HG03460 (cell line): ENCODE results near the gene CFD.
"Not testable (repeated sequence)": the region's sequence is repeated elsewhere in the genome, so short reads cannot be mapped to it uniquely, and the experiment has no call there.

ENCODE experiments used
- ATAC-seq: cut with Tn5 transposase; IDR thresholded peaks from one replicate; pipeline ENCODE4 v1.9.1; 2021; ENCODE audit not compliant: unreplicated experiment

CFD gene

DNA sequence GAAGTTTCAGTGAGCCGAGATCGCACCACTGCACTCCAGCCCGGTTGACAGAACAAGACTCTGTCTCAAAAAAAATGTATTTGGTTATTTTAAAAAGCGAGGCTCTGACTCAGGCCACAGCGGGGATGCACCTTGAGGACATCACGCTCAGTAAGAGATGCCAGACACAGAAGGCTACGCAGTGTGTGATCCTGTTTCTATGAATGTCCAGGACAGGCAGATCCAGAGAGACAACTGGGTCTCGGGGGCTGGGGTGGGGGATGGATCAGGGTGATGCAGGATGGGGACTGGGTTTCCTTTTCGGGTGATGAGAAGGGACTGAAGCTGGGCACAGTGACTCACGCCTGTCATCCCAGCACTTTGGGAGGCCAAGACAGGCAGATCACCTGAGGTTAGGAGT is 28.1 kb downstream of the CFD start:
- ATAC-seq = no peak

DNA sequence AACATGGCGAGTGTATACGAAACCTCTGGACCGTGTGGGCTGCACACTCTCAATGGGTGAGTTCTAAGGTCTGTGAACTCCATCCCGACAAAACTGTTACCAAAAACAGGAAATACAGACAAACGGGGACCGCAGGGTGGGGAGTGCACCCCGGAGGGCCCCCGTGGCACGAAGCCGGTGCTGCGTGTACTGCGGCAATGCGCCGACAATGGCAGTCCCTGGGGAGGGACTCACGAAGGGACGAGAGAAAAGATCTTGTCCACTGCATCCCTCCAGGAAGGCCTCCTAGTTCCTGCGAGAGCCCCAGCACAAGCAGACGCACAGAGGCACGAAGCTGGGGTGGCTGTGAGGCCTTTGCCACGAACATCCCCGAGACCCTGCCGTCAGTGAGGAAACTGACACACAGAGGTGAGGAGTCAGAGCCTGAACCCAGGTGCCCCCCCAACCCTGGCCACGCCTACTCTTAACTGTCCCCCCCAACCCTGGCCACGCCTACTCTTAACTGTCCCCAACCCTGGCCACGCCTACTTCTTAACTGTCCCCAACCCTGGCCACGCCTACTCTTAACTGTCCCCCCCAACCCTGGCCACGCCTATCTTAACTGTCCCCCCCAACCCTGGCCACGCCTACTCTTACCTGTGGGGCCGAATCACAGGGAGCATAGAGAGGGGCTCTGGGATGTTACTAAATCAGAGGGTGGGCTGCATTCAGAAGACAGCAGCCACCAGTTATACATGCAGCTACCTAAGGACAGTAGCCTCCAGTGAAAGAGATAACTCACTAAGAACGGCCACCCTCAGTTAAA is 29.3 kb downstream of the CFD start:
- ATAC-seq = no peak

DNA sequence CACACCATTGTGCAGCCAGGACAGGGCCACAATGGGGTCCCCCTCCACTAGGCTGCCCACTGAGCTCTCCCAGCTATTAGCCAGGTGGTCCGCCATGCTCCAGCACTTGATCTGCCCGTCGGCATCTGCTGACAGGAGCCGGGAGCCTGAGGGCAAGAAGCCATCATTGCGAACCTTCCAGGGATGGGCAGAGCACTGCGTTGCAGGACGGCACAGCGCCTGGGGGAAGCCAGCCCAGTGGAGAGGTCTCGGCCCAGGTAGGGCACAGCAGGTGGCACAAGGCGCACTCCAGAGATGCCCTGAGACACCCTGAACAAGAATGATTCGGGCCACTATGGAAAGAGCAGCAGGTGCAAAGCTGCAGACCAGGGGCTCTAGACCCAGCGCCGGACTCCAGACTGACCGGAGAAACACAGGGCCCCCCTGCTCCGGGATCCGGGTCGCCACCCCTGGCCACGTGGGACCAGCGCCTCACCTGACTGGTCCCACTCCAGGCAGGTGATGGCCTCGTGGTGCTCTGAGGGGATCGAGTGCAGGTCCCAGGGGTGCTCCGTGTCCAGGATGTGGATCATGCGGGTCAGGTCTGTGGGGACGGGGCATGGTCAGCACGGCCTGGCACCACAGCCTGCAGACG is 30.3 kb downstream of the CFD start:
- ATAC-seq = no peak

DNA sequence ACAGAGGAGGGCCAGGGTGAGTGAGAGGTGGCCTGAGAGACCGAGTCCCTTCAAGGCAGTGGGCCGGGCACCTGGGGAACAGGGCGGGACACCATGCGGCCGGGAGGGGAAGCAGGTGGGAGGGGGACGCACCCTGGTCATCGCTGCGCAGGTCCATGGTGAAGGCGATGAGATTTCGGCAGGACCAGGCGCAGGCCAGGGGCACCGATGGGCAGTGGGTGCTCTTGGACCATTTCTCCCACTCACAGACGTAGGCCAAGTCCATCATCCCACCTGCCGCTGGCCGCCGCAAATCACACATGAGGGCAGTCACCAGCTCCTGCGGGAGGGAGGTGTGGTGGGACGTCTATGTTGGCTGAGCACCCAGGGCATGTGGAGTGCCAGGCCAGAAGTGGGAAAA is 31.4 kb downstream of the CFD start:
- ATAC-seq = no peak

DNA sequence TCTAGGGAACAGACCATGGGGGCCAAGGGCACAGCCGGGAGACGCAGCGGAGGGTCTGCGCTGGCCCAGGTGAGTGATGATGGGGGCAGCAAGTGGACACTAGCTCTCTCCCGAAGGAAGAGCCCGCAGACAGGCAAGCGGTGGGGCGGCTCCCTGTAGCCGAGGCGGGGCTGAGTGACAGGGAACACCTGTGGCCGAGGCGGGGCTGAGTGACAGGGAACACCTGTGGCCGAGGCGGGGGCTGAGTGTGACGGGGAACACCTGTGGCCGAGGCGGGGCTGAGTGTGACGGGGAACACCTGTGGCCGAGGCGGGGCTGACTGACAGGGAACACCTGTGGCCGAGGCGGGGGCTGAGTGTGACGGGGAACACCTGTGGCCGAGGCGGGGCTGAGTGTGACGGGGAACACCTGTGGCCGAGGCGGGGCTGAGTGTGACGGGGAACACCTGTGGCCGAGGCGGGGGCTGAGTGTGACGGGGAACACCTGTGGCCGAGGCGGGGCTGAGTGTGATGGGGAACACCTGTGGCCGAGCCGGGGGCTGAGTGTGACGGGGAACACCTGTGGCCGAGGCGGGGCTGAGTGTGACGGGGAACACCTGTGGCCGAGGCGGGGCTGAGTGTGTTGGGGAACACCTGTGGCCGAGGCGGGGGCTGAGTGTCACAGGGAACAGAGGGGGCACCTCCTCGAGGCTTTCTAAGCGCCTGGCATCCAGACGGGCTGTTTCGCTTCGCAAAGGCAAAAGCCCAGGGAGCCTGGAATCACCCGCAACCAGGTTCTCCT is 32.1 kb downstream of the CFD start:
- not testable (repeated sequence) for ATAC-seq

DNA sequence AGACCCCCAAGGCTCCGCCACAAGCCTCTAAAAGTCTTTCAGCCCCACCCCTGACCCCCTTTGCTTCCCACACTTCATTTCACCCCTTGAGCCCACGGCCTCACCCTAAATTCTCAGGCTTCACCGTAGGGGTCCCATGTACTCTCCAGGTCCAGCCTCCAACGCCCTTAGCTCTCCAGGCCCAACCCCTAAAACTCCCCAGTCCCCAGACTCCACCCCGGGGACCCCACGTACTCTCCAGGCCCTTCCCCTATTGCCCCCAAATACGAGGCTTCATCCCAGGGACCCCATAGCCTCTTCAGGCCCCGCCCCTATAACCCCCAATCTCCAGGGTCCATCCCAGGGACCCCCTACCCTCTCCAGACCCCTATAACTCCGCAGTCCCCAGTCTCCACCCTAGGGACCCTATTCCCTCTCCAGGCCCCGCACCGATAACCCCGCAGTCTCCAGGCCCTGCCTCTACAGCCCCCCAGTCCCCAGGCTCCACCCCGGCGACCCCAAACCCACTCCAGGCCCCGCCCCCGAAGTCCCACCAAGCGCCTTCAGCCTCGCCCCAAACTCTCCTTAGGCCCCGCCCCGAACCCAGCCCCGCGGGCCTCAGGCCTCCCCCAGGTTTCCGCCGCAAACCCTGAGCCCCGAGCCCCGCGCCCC is 32.9 kb downstream of the CFD start:
- no peak for ATAC-seq

DNA sequence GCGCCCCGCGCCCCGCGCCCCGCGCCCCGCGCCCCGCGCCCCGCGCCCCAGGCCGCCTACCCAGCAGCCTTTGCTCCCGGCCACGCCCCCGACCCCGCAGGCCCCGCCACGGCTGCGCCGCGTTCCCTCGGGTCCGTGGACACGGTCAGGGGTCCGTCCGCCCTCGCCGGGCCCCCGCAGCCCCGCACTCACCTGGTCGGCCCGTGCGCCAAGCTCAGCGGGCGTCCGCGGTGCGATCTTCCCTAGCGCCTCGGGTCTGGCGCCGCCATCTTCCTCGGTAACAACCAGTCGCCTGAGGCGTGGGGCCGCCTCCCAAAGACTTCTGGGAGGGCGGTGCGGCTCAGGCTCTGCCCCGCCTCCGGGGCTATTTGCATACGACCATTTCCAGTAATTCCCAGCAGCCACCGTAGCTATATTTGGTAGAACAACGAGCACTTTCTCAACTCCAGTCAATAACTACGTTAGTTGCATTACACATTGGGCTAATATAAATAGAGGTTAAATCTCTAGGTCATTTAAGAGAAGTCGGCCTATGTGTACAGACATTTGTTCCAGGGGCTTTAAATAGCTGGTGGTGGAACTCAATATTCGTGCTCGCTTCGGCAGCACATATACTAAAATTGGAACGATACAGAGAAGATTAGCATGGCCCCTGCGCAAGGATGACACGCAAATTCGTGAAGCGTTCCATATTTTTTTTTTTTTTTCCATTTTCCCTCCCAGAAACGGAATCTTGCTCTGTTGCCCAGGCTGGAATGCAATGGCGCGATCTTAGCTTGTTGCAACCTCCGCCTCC is 33.6 kb downstream of the CFD start, which contains the start of the genes MED16 and RNU6-9:
Gene MED16 (minus strand): TSS at position 294 of the 796 bp plus-strand sequence. CDS start 2,056 bp downstream, outside the sequence.
Gene RNU6-9 (plus strand): TSS at position 591 of the 796 bp plus-strand sequence.
- ATAC-seq = peak; percentile 79

DNA sequence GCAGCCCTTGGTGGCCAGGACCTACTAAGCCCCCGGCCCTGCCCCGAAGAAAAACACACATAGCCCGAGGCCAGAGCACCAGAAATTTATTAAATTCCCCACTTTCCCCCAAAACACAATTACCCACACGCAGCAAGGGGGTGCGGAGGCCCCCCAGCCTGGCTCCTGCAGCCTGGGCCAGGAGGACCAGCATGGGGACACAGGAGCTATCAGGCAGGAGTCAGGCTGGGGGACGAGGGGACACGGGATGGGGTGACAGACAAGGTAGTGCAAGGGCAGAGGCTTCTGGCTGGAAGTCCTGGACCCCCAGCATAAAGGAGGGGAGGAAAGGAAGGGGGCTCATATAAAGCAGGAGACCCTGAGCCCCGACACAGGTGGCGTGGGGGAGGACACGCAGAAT is 37.0 kb downstream of the CFD start:
- no peak for ATAC-seq

DNA sequence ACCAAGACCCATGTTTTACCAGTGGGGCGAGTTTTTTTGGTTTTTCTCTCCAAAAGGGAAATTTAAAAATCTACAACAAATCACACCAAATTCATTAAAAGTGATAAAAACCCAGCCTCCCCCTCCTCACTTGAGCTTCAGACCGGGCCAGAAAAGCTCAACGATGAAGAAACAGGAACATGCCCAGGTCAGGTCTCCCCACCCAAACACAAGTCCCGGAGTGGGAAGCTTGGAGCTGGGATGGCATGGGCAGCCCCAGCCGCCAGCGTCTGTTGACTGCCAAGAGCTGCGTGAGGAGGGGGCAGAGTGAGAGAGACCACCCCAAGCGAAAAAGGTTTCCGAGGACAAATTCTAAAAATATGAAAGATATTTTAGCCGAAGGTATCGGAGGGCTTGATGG is 37.5 kb downstream of the CFD start:
- no peak for ATAC-seq

- no peak for ATAC-seq
Measured at GRCh38 chr19:897442-898039, 38.1 kb downstream of the CFD start.

GRCh38 chr19:898663-899062 is 39.2 kb downstream of the CFD start:
- no peak for ATAC-seq

DNA sequence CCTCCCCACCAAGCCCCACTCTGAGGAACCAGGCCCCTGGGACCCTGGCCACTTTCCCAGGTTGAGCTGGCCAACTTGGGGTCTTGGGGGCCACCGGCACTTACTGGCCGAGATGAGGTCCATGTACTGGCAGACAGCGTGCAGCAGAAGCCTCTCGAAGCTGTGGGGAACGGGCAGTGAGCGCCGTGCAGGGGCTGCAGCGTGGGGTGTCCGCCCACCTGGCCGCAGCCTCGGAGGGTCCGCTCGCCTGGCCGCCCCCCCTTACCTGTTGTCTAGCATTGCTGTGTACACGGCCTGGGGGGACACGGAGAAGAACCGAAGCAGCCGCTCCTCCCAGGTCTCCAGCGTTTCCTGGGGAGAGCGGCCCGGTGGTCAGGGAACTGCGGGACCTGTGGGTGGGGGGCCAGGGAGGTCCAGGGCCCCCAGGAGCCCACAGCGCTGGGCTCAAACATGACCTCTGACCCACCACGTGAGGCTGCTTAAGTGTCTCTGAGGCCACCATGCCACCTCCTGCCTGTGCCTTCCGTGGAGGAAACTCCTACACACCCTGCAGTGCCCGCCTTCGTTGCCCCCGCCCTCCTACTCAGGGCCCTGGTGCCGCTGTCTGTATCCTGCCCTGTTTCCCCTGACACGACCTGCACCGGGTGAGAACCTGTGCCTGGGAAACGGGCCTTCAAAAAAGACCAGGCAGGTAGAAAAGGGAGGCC is 40.0 kb downstream of the CFD start:
- no peak for ATAC-seq

- ATAC-seq = no peak
Measured at GRCh38 chr19:900043-900301, 40.5 kb downstream of the CFD start.

- ATAC-seq = no peak
Measured at GRCh38 chr19:900302-901111, 41.0 kb downstream of the CFD start.

- no peak for ATAC-seq
Measured at GRCh38 chr19:901216-902092, 42.0 kb downstream of the CFD start.

- no peak for ATAC-seq
Measured at GRCh38 chr19:902093-902370, 42.6 kb downstream of the CFD start.

DNA sequence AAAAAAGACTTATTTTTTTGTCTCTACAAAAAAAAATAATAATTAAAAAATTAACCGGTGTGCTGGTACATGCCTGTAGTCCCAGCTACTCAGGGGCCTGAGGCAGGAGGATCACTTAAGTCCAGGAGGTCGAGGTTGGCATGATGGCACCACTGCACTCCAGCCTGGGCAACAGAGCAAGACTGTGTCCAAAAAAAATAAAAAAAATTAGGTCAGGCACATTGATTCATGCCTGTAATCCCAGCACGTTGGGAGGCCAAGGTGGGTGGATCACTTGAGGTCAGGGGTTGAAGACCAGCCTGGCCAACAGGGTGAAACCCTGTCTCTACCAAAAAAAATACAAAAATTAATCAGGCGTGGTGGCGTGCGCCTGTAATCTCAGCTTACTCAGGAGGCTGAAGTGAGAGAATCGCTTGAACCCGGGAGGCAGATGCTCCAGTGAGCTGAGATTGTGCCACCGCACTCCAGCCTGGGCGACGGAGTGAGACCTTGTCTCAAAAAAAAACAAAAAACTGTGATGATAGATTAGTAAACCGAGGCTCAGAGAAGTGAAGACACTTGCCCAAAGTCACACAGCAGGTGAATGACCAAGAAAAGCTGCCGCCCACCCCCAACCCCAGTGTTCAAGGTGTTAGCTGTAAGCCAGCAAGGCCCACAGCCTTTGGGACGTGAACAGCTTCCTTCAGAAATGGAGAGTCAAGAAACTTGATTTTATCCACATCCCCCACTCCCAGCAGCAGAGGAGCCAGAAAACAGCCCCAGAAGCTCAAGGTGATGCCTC is 43.2 kb downstream of the CFD start:
- ATAC-seq = no peak
